Measurements from ENCODE around the gene UNC5CL. TPM values are rescaled to one million over a fixed set of nuclear protein-coding genes. Genes with fewer than 3 reads are reported as not detected.

Gene UNC5CL, protein sequence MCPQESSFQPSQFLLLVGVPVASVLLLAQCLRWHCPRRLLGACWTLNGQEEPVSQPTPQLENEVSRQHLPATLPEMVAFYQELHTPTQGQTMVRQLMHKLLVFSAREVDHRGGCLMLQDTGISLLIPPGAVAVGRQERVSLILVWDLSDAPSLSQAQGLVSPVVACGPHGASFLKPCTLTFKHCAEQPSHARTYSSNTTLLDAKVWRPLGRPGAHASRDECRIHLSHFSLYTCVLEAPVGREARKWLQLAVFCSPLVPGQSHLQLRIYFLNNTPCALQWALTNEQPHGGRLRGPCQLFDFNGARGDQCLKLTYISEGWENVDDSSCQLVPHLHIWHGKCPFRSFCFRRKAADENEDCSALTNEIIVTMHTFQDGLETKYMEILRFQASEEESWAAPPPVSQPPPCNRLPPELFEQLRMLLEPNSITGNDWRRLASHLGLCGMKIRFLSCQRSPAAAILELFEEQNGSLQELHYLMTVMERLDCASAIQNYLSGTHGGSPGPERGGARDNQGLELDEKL
- polyA plus RNA-seq (ENCODE audit: low read depth in 6 of 6) = under 1 TPM in 4 of 6 donors, not detected in 2; 0.47 to 0.58 (median 0.49) TPM

- peak within 1 kb of the TSS in 1 of 8 donors; percentile 66 for H3K4me3 Mint-ChIP-seq
- peak within 1 kb of the TSS in 3 of 6 donors; percentile 49 to 57 (median 54) for H3K27ac Mint-ChIP-seq
- H3K27me3 Mint-ChIP-seq = no peaks in the 10 kb centered on the region
- H3K9me3 Mint-ChIP-seq = no peaks in the 10 kb centered on the region
- ATAC-seq (ENCODE audit: low read depth in 2 of 2) (peak; percentile 55 to 71), DNase-seq (peak; percentile 20)
- peaks cover 0 to 4% (median 0%) of the 10 kb centered on the region in 3 donors for H3K4me1 Mint-ChIP-seq
- H3K36me3 Mint-ChIP-seq = peaks cover 0 to 8% of the 10 kb centered on the region in 2 donors
Observed at GRCh38 chr6:41039060-41039998, at the start of gene UNC5CL. TSS of gene UNC5CL (minus strand) at chr6:41039221. CDS start at chr6:41035074, 4,147 bp downstream.

DNA sequence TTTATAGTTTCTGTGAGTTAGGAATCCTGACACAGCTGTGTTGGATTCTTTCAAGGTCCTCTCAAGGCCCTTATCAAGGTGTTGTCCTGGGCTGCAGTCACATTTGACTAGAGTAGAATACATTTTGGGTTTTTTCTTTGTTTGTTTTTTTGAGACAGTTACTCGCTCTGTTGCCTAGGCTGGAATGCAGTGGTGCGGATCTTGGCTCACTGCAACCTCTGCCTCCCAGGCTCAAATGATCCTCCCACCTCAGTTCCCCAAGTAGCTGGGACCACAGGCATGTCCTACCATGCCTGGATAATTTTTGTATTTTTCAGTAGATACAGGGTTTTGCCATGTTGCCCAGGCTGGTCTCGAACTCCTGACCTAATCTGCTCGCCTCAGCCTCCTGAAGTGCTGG, 49.4 kb upstream of the UNC5CL start:
- Mint-ChIP-seq H3K27me3 (no peaks in the 10 kb centered on the region), H3K4me3 (no peak overlapping the region), H3K9me3 (no peaks in the 10 kb centered on the region), H3K36me3 (peaks cover 19 to 23% of the 10 kb centered on the region in 2 donors), H3K27ac (peak overlapping the region in 1 of 6 donors; percentile 54), H3K4me1 (peaks cover 0 to 10% (median 2%) of the 10 kb centered on the region in 3 donors)
- DNase-seq (no peak), ATAC-seq (ENCODE audit: low read depth in 2 of 2) (no peak)

DNA sequence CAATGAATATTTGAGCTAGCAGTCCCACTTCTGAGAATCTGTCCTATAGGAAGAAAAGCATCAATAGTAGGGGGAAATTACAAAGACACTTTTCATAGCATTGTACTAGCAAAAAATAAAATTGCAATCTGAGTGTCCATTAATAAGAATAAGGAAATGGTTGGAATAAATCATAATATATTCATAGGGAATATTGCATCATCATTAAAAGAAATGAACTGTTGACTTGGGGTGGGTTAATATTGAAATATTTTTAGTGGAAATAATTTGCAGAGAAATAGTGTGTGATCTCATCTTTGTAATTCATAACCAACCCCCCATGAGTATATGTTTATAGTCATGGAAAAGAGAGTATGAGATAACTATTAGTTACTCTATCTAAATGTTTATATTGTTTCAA, 46.2 kb upstream of the UNC5CL start:
- Mint-ChIP-seq H3K4me3 (no peak overlapping the region), H3K4me1 (peaks cover 16 to 24% (median 19%) of the 10 kb centered on the region in 3 donors), H3K27me3 (no peaks in the 10 kb centered on the region), H3K9me3 (no peaks in the 10 kb centered on the region), H3K27ac (no peak overlapping the region), H3K36me3 (peaks cover 12 to 21% of the 10 kb centered on the region in 2 donors)
- ATAC-seq (ENCODE audit: low read depth in 2 of 2) (no peak), DNase-seq (no peak)

DNA sequence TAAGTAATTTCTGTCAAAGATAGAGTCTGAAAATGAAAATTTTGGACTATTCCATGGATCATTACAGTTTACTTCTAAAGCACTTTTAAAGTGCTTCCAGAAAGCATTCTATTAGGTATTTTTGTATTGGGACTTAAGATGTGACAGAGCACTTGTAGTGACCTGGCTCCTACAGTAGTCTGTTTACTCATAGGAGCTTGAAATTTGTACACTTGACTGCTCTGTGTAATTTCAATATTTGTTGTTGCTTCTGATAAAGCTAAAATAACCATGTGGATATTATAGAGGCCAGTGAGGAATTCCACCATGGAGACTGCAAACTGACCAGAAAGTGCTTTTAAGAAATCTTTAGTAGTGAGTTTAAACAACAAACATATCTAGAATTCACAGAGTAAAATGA, 44.1 kb upstream of the UNC5CL start:
- no peak for DNase-seq
- Mint-ChIP-seq H3K4me3 (no peak overlapping the region), H3K27ac (no peak overlapping the region)

DNA sequence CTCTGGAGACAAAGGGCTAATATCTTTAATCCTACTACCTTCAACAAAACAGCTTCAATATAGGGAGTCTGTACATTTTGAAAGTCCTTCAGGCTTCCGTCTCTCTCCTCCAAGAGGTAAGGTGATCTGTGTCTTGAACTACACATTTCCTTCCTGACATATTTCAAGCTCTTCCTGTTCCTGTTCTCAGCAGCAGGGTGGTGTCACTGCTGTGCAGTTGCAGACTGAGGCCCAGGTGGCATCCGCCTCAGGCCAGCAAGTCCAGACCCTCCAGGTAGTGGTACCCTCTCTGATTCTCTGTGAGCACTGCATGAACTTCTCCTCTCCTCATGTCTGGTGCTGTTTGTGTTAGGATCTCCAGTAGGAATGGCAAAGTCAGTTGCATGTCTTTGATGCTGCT, 41.6 kb upstream of the UNC5CL start:
- Mint-ChIP-seq H3K4me3 (peak overlapping the region; percentile 55 to 85 (median 72)), H3K36me3 (peaks cover 20 to 23% of the 10 kb centered on the region in 2 donors), H3K27ac (peak overlapping the region; percentile 73 to 94 (median 91)), H3K27me3 (no peaks in the 10 kb centered on the region), H3K4me1 (peaks cover 31 to 41% (median 32%) of the 10 kb centered on the region in 3 donors), H3K9me3 (no peaks in the 10 kb centered on the region)
- DNase-seq (no peak), ATAC-seq (ENCODE audit: low read depth in 2 of 2) (peak; percentile 74 to 85)

More for the DNA sequence above, 44.1 kb upstream of the UNC5CL start:
- ATAC-seq (ENCODE audit: low read depth in 2 of 2) = no peak
- Mint-ChIP-seq H3K4me1 (peaks cover 21 to 31% (median 26%) of the 10 kb centered on the region in 3 donors), H3K27me3 (no peaks in the 10 kb centered on the region), H3K9me3 (no peaks in the 10 kb centered on the region), H3K36me3 (peaks cover 20 to 29% of the 10 kb centered on the region in 2 donors)

DNA sequence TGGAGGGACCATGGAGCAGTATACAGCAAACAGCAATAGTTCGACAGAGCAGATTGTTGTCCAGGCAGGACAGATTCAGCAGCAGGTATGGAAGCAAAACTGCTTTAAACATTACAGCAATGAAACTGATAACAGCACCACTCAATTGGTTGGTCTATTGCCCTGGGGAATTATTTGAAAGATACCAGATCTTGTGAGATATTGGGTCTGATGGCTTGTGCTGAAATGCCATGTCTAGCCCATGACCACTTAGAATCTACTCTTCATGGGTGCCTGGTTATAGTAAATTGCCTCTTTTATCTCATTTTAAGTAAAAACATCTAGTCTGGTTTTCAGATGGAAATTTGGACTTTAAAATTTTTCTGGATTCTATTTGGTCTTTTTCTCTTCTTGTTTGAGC, 40.1 kb upstream of the UNC5CL start:
- H3K27me3 Mint-ChIP-seq = no peaks in the 10 kb centered on the region

GRCh38 chr6:41078101-41078500, 39.1 kb upstream of the UNC5CL start:
- Mint-ChIP-seq H3K36me3 (peaks cover 8 to 18% of the 10 kb centered on the region in 2 donors), H3K4me3 (no peak overlapping the region), H3K9me3 (no peaks in the 10 kb centered on the region), H3K27me3 (no peaks in the 10 kb centered on the region), H3K4me1 (peaks cover 43 to 61% (median 47%) of the 10 kb centered on the region in 3 donors), H3K27ac (peak overlapping the region in 1 of 6 donors; percentile 9)
- ATAC-seq (ENCODE audit: low read depth in 2 of 2) = no peak
- DNase-seq = no peak

More for the DNA sequence above, 40.1 kb upstream of the UNC5CL start:
- H3K4me1 Mint-ChIP-seq = peaks cover 46 to 57% (median 46%) of the 10 kb centered on the region in 3 donors
- ATAC-seq (ENCODE audit: low read depth in 2 of 2) (no peak), DNase-seq (no peak)
- no peaks in the 10 kb centered on the region for H3K9me3 Mint-ChIP-seq
- H3K27ac Mint-ChIP-seq = peak overlapping the region in 3 of 6 donors; percentile 20 to 85 (median 55)
- peaks cover 13 to 18% of the 10 kb centered on the region in 2 donors for H3K36me3 Mint-ChIP-seq
- H3K4me3 Mint-ChIP-seq = no peak overlapping the region

- DNase-seq = no peak
- no peak for ATAC-seq (ENCODE audit: low read depth in 2 of 2)
- Mint-ChIP-seq H3K27me3 (no peaks in the 10 kb centered on the region), H3K27ac (no peak overlapping the region), H3K4me1 (peaks cover 43 to 58% (median 44%) of the 10 kb centered on the region in 3 donors), H3K36me3 (peaks cover 8 to 18% of the 10 kb centered on the region in 2 donors), H3K9me3 (no peaks in the 10 kb centered on the region), H3K4me3 (no peak overlapping the region)
Observed at GRCh38 chr6:41077536-41077935, 38.5 kb upstream of the UNC5CL start.

DNA sequence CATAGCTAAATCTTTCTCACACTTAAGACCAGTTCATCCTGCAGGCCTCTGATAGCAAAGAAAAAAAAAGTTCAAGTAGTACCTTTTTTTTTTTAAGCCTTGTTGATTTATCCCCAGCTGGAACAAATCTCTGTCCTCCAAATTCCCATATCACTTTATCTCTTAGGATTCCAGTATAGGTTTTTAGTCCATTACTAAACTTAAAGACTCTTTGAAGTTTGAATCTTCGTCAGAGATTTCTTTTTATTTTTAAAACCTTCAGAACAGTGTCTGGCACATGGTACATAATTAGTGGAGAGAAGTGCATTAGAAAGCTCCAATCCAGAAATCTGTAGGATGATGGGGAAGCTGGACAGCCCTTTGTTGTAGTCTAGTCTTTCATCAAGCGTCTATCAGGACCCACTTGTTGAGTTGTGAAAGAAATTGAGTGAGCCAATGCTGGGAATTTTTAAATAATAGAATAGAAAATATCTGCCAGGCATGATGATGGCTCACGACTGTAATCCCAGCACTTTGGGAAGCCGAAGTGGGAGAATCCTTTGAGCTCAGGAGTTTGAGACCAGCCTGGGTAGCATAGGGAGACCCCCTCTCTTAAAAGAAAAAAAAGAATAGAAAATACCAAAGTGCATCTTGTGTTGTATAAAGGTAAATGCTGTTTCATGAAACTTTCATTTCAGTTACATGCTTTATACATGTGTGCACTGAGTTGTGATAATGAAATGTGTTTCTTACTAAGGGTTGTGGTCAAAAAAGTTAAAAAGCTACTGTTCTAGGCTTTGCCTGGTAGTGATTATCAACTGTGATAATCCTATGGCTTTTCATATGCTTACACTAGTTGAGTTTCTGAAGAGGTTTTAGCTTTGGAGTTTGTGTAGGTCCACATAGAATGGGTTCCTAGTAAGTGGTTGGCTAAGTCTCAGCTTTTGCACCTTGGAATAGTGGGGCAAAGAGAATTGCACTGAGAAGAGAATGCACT, 36.9 kb upstream of the UNC5CL start:
- ATAC-seq (ENCODE audit: low read depth in 2 of 2) = no peak

DNA sequence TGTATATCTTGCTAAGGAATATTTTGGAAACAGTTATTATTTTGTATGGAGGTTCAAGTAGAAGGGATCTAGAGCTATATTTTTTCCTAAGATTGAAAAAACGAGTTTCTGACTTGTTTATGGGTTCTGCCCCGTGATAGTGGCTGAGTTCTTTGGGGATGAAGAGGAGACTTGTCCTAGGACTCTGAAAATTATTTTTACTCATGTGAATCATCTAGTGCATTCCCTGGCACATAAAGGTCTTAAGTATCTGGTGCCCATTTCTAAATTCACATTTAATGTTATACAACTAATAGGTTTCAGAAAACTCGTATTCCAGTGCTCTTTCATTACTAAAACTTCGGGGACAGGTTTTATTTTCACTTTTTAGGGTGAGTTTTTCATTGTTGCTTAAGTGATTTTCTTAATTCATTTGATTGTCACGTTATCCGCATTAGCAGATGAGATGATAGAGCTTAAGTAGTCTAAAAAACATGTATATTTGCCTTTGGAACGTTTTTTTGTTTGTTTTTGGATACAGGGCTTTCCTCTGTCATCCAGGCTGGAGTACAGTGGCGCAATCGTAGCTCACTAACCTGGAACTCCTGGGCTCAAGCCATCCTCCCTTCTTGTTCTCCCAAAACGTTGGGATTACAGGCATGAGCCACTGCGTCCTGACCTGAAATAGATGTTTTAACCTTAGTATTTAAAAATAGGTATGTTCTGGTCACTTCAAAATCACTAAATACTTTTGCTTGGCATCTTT, 35.8 kb upstream of the UNC5CL start:
- H3K4me1 Mint-ChIP-seq = peaks cover 34 to 57% (median 44%) of the 10 kb centered on the region in 3 donors

More for the DNA sequence above, 36.9 kb upstream of the UNC5CL start:
- Mint-ChIP-seq H3K36me3 (peaks cover 8 to 17% of the 10 kb centered on the region in 2 donors), H3K4me3 (peak overlapping the region in 6 of 8 donors; percentile 3 to 99 (median 94)), H3K27me3 (no peaks in the 10 kb centered on the region), H3K4me1 (peaks cover 39 to 62% (median 47%) of the 10 kb centered on the region in 3 donors), H3K9me3 (no peaks in the 10 kb centered on the region), H3K27ac (peak overlapping the region; percentile 76 to 99 (median 96))
- DNase-seq = no peak

GRCh38 chr6:41073968-41074691, 35.1 kb upstream of the UNC5CL start:
- peak; percentile 12 for DNase-seq
- Mint-ChIP-seq H3K4me1 (peaks cover 34 to 55% (median 44%) of the 10 kb centered on the region in 3 donors), H3K27me3 (no peaks in the 10 kb centered on the region), H3K36me3 (peaks cover 3 to 4% of the 10 kb centered on the region in 2 donors), H3K4me3 (peak overlapping the region; percentile 92 to 99 (median 96)), H3K27ac (peak overlapping the region; percentile 97 to 99 (median 98)), H3K9me3 (no peaks in the 10 kb centered on the region)
- no peak for ATAC-seq (ENCODE audit: low read depth in 2 of 2)

More for the DNA sequence above, 35.8 kb upstream of the UNC5CL start:
- DNase-seq = no peak
- Mint-ChIP-seq H3K27me3 (no peaks in the 10 kb centered on the region), H3K9me3 (no peaks in the 10 kb centered on the region), H3K4me3 (peak overlapping the region; percentile 92 to 99 (median 96)), H3K36me3 (peaks cover 8 to 9% of the 10 kb centered on the region in 2 donors), H3K27ac (peak overlapping the region; percentile 97 to 99 (median 98))
- no peak for ATAC-seq (ENCODE audit: low read depth in 2 of 2)
